C4-2B (cell line): Measurements from ENCODE around the gene KHDC1.

ENCODE experiments used
- ZFX ChIP-seq: fragments of 450-650 bp; IDR thresholded peaks from 2 replicates; pipeline ENCODE4 v1.6.1; 2017
- TF ChIP-seq, protein P1 (sequence below): fragments of 450-650 bp; conservative IDR thresholded peaks from 2 replicates; pipeline ENCODE4 v1.5.1; 2017; ENCODE audit warnings: mild to moderate bottlenecking

DNA sequence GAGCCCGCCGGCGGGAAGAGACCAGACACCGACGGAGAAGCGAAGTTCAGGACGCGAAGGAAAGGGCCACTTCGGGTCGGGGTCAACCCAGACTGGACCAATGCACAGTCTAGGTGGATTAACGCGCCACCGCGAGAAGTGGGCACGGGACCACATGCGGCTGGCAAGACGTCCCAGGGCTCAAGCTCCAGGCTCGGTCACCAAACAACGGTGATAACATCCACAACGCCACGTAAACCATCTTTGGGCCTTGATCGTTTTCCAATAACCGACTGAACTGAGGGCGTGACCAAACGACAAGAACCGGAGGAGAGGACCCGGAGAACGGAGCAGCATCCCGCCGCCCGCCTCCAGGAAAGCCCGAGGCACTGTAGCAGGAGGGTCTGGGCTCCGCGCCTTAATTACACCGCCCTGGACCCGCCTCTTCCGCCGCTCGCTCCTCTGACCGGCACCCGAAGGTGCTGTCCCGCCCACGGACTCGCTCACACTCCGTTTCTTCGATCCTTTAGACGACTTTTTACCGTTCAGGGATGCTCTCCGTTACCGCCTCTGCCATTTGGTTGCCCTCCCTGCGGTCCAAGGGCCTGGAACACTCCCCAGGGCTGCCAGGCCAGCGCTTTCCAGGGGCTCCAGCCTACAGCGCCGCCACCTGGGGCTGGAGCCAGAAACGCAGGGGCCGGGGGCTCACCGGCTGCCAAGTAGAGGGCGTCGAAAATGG, 46.9 kb upstream of the KHDC1 start:
- TF ChIP-seq, protein P1, sequence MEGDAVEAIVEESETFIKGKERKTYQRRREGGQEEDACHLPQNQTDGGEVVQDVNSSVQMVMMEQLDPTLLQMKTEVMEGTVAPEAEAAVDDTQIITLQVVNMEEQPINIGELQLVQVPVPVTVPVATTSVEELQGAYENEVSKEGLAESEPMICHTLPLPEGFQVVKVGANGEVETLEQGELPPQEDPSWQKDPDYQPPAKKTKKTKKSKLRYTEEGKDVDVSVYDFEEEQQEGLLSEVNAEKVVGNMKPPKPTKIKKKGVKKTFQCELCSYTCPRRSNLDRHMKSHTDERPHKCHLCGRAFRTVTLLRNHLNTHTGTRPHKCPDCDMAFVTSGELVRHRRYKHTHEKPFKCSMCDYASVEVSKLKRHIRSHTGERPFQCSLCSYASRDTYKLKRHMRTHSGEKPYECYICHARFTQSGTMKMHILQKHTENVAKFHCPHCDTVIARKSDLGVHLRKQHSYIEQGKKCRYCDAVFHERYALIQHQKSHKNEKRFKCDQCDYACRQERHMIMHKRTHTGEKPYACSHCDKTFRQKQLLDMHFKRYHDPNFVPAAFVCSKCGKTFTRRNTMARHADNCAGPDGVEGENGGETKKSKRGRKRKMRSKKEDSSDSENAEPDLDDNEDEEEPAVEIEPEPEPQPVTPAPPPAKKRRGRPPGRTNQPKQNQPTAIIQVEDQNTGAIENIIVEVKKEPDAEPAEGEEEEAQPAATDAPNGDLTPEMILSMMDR = peak; percentile 62
- no peak for TF ChIP-seq ZFX
